K562 (cell line): Measurements from ENCODE around the gene RAPGEF5. TPM values are rescaled to one million over a fixed set of nuclear protein-coding genes. Genes with fewer than 3 reads are reported as not detected.

ENCODE experiments used
- ATAC-seq: fragments of 200-7000 bp; cut with Tn5 transposase; 3 replicates; pipeline ENCODE4 v1.9.1; 2020; ENCODE audit warnings: moderate library complexity
- BruUV-seq: library from RNA; stranded (reverse); fragments of 400-500 nt; replicated peaks from 2 replicates; lab custom pipeline; 2021; lab: Mats Ljungman, UMichigan
- CTCF ChIA-PET: fragments of 300-600 bp; formaldehyde crosslinking; extraction: SDS; loops from one replicate; lab custom pipeline; 2021; ENCODE audit warnings: low intra/inter-chr PET ratio; lab: Yijun Ruan, JAX
- POLR2A ChIA-PET: fragments of 300-600, 350-650 bp; sonication (Branson Sonifier 250); formaldehyde crosslinking; extraction: SDS; loops from one replicate; lab custom pipeline; 2021; ENCODE audit warnings: antibody characterized with exemption, inconsistent platforms; lab: Yijun Ruan, JAX
- DNase-seq, 4 experiments: peaks; one replicate each; pipeline versions ENCODE4 v3.0.0 to v3.0.0-alpha.2; 2011 to 2018; ENCODE audit warnings: low spot score in 3 of 4, mixed read lengths in 3 of 4; ENCODE audit errors: extremely low read depth in 1 of 4
- FAIRE-seq: peaks from 2 replicates; lab custom pipeline; 2011; peaks lifted over from hg19 to GRCh38; lab: Jason Lieb, UNC
- H2AFZ ChIP-seq: 2 replicates; pipeline ENCODE4 v1.6.0; 2011; ENCODE audit warnings: low read depth, low read length, control low read depth, inconsistent platforms
- H3K27ac ChIP-seq: fragments of 200-600 bp; 3 replicates; pipeline ENCODE4 v1.8.0; 2011; ENCODE audit warnings: low read depth, mild to moderate bottlenecking, control low read depth, inconsistent platforms, low read length, moderate library complexity, mixed read lengths; ENCODE audit errors: extremely low read depth
- H3K27me3 ChIP-seq, 2 experiments: fragments of 300-600 bp in 1 of 2; 2 replicates in 1 of 2; 3 replicates in 1 of 2; pipeline versions ENCODE4 v1.6.0 to v1.8.0; 2011; ENCODE audit warnings: inconsistent platforms in 2 of 2, low read length in 2 of 2, mild to moderate bottlenecking in 1 of 2, mixed read lengths in 1 of 2, moderate library complexity in 1 of 2; ENCODE audit not compliant: control insufficient read depth in 2 of 2, insufficient read depth in 2 of 2
- H3K36me3 ChIP-seq: fragments of 300-600 bp; 3 replicates; pipeline ENCODE4 v1.8.0; 2011; ENCODE audit warnings: mild to moderate bottlenecking, low read length, inconsistent platforms; ENCODE audit not compliant: control insufficient read depth, insufficient read depth
- H3K4me1 ChIP-seq, 2 experiments: fragments of 200-600 bp in 1 of 2; replicated peaks in 1 of 2; 2 replicates in 1 of 2; 3 replicates in 1 of 2; pipeline versions ENCODE4 v1.5.1 to v1.8.0; 2011; ENCODE audit warnings: inconsistent platforms in 2 of 2, low read length in 2 of 2, mild to moderate bottlenecking in 1 of 2, mixed read lengths in 1 of 2, moderate library complexity in 1 of 2; ENCODE audit not compliant: control insufficient read depth in 2 of 2, insufficient read depth in 2 of 2
- H3K4me2 ChIP-seq: 2 replicates; pipeline ENCODE4 v1.6.1; 2011; ENCODE audit warnings: low read length, control low read depth, inconsistent platforms, mixed read lengths; ENCODE audit not compliant: insufficient read depth
- H3K4me3 ChIP-seq: fragments of 200-600 bp; sonication (generic), shearing (Covaris generic); 2 replicates; pipeline ENCODE4 v1.5.1; 2016; ENCODE audit warnings: control low read depth, inconsistent platforms
- H3K79me2 ChIP-seq: fragments of 200-600 bp; 3 replicates; pipeline ENCODE4 v1.8.0; 2011; ENCODE audit warnings: low read length, inconsistent platforms; ENCODE audit not compliant: control insufficient read depth, insufficient read depth
- H3K9ac ChIP-seq, 2 experiments: 2 replicates each; pipeline versions ENCODE4 v1.6.0 to v1.6.1; 2011; ENCODE audit warnings: low read depth in 2 of 2, low read length in 2 of 2, control low read depth in 1 of 2, inconsistent platforms in 1 of 2, mild to moderate bottlenecking in 1 of 2, mixed read lengths in 1 of 2; ENCODE audit not compliant: insufficient read depth in 1 of 2
- H3K9me1 ChIP-seq: one replicate; pipeline ENCODE4 v1.6.0; 2011; ENCODE audit warnings: inconsistent platforms, mild to moderate bottlenecking, low read length, moderate library complexity; ENCODE audit not compliant: control insufficient read depth, insufficient read depth
- H3K9me3 ChIP-seq: replicated peaks from 2 replicates; pipeline ENCODE4 v1.5.1; 2011; ENCODE audit warnings: low read depth, low read length, inconsistent platforms; ENCODE audit not compliant: control insufficient read depth, insufficient read depth
- H4K20me1 ChIP-seq: replicated peaks from 2 replicates; pipeline ENCODE4 v1.6.1; 2011; ENCODE audit warnings: low read length, inconsistent platforms, mixed read lengths; ENCODE audit not compliant: control insufficient read depth, insufficient read depth
- ARID1B ChIP-seq: fragments of 450-650 bp; IDR thresholded peaks from 2 replicates; pipeline ENCODE4 v1.6.1; 2016; ENCODE audit warnings: antibody characterized with exemption, mild to moderate bottlenecking, inconsistent platforms
- CEBPB ChIP-seq: fragments of 450-650 bp; IDR thresholded peaks from 2 replicates; pipeline ENCODE4 v1.6.1; 2016; ENCODE audit warnings: missing genetic modification characterization, missing compliant biosample characterization
- DDX20 ChIP-seq: fragments of 450-650 bp; IDR thresholded peaks from 2 replicates; pipeline ENCODE4 v1.6.1; 2016; ENCODE audit warnings: missing genetic modification characterization, low read depth, mild to moderate bottlenecking, missing compliant biosample characterization, moderate library complexity
- FOXJ3 ChIP-seq: sonication (generic); formaldehyde crosslinking; IDR thresholded peaks from 2 replicates; pipeline ENCODE4 v1.4.0; 2020; ENCODE audit warnings: mild to moderate bottlenecking, missing genetic modification reagents
- HDGF ChIP-seq: fragments of 450-650 bp; IDR thresholded peaks from 2 replicates; pipeline ENCODE4 v1.6.1; 2016
- HNRNPLL ChIP-seq: fragments of 200-400 bp; formaldehyde crosslinking; IDR thresholded peaks from 2 replicates; pipeline ENCODE4 v1.6.1; 2017; ENCODE audit warnings: low read length, low read depth, mild to moderate bottlenecking; ENCODE audit not compliant: poor library complexity, severe bottlenecking
- L3MBTL2 ChIP-seq: fragments of 450-650 bp; IDR thresholded peaks from 2 replicates; pipeline ENCODE4 v1.6.1; 2016; ENCODE audit warnings: mild to moderate bottlenecking, moderate library complexity
- PTBP1 ChIP-seq: fragments of 200-400 bp; formaldehyde crosslinking; IDR thresholded peaks from 2 replicates; pipeline ENCODE4 v1.6.1; 2017; ENCODE audit warnings: low read depth, low read length
- PTRF ChIP-seq: fragments of 450-650 bp; IDR thresholded peaks from 2 replicates; pipeline ENCODE4 v1.6.1; 2016; ENCODE audit warnings: mild to moderate bottlenecking, missing genetic modification characterization, missing compliant biosample characterization
- RFX5 ChIP-seq: IDR thresholded peaks from 2 replicates; pipeline ENCODE4 v1.6.1; 2011; ENCODE audit warnings: low read depth, mild to moderate bottlenecking, improper control_type of control experiment, low read length
- SIRT6 ChIP-seq: IDR thresholded peaks from one replicate; pipeline ENCODE4 v1.6.1; 2012; ENCODE audit warnings: low read depth, mild to moderate bottlenecking, control low read depth, inconsistent platforms, low read length, moderate library complexity
- TBL1XR1 ChIP-seq, 2 experiments: IDR thresholded peaks; 2 replicates each; pipeline ENCODE4 v1.6.1; 2012; ENCODE audit warnings: improper control_type of control experiment in 2 of 2, low read length in 2 of 2, mild to moderate bottlenecking in 1 of 2
- ZNF133 ChIP-seq: fragments of 250-450 bp; sonication (Bioruptor Pico); IDR thresholded peaks from 2 replicates; pipeline ENCODE4 v1.4.0; 2020; ENCODE audit warnings: mild to moderate bottlenecking
- ZNF766 ChIP-seq: fragments of 200-800 bp; sonication (Bioruptor generic); conservative IDR thresholded peaks from 2 replicates; pipeline ENCODE4 v1.6.1; 2016; ENCODE audit warnings: missing genetic modification characterization, missing compliant biosample characterization
- WGBS: fragments of 100-300 bp; shearing (Covaris generic); methylation state at CpG from one replicate; pipeline ENCODE4 v1.1.6; 2016; ENCODE audit warnings: low coverage, mixed read lengths; ENCODE audit not compliant: insufficient coverage; ENCODE audit errors: missing lambda C conversion rate; 5-methylcytosine and 5-hydroxymethylcytosine counted together
- in situ Hi-C: fragments of 300-500 bp; cut with MboI; formaldehyde crosslinking; loops from 4 replicates; pipeline ENCODE4 v1.15.0; 2018; ENCODE audit warnings: inconsistent platforms, mixed read lengths
- intact Hi-C: fragments of 100-400 bp; cut with micrococcal nuclease; formaldehyde crosslinking; loops from 2 replicates; pipeline ENCODE4 v1.14.2; 2022
- polyA plus RNA-seq, 8 experiments: library from polyadenylated mRNA; depleted of rRNA in 4 of 8; stranded (reverse) in 5 of 8; unstranded in 3 of 8; fragments of >200 nt; fragmentation: Nextera tagmentation in 2 of 8; fragmentation: Illumina TruSeq in 1 of 8; extraction: Ambion mirVana in 2 of 8; extraction: Trizol in 1 of 8; gene quantifications; 2 replicates each; pipeline versions ENCODE4 v1.2.1 to v1.2.3, GENCODE V29; 2011 to 2014; ENCODE audit warnings: inconsistent platforms in 1 of 8, missing spikeins in 1 of 8
- total RNA-seq, 7 experiments: library from RNA; depleted of rRNA in 6 of 7; stranded (reverse); fragments of >200 nt in 6 of 7; fragmentation: Illumina TruSeq in 2 of 7; extraction: Trizol in 2 of 7; gene quantifications; 2 replicates each; pipeline versions ENCODE4 v1.2.1 to v1.2.3, GENCODE V29; 2011 to 2021; ENCODE audit warnings: low replicate concordance in 1 of 7
- TF ChIP-seq, protein P1 (sequence below), 2 experiments: fragments of 200-800 bp in 1 of 2; sonication (Bioruptor generic) in 1 of 2; sonication (generic) in 1 of 2; formaldehyde crosslinking in 1 of 2; IDR thresholded peaks in 1 of 2; conservative IDR thresholded peaks in 1 of 2; 2 replicates each; pipeline versions ENCODE4 v1.5.0 to v1.6.1; 2016 to 2020; ENCODE audit warnings: missing compliant biosample characterization in 1 of 2, missing genetic modification characterization in 1 of 2, missing genetic modification reagents in 1 of 2
- TF ChIP-seq, protein P2 (sequence below): sonication (generic); formaldehyde crosslinking; IDR thresholded peaks from 2 replicates; pipeline ENCODE4 v1.8.0; 2022; ENCODE audit warnings: missing genetic modification reagents, mild to moderate bottlenecking, moderate library complexity, borderline replicate concordance
- TF ChIP-seq, protein P3 (sequence below): fragments of 450-650 bp; formaldehyde crosslinking; IDR thresholded peaks from 2 replicates; pipeline ENCODE4 v1.4.0; 2020; ENCODE audit warnings: mild to moderate bottlenecking, moderate library complexity
- TF ChIP-seq, protein P4 (sequence below): fragments of 250-450 bp; sonication (Bioruptor Pico); IDR thresholded peaks from 2 replicates; pipeline ENCODE4 v1.8.0; 2021; ENCODE audit warnings: borderline replicate concordance, mild to moderate bottlenecking, moderate library complexity; ENCODE audit not compliant: poor library complexity, severe bottlenecking

Gene RAPGEF5
- total and polyA plus RNA-seq, 9 of the 15 experiments (the other 6 are each of a cell fraction or from before 2014, with no cell fraction given): 0.39 to 2.0 (median 1.1) TPM

DNA sequence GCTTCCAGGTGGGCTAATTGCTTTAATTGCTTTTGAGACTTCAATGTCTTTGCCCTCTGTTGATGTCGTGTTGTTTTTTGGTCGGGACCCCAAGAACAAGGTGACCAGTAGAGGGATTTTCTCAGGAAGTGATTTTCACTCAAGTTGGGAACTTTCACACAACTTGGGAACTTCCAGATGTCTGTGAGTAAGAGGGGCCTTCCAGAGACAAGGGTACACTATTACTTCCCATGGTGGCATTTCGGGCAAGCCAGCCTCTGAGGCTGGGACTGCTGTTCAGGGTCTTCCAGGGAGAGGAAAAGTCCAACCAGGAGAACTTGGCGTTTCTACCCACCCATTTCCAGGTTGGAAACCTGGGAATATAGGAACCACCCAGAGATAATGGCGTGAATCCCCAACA lies 241.3 kb downstream of the RAPGEF5 start:
- Histone ChIP-seq H3K4me3 (no peak overlapping the region), H3K79me2 (no peaks in the 10 kb centered on the region), H3K4me2 (no peak overlapping the region), H3K27me3 (peaks cover 2 to 6% of the 10 kb centered on the region in 2 experiments; a peak in 2 of 5 replicates), H3K9me3 (no peaks in the 10 kb centered on the region), H3K9ac (no peak overlapping the region), H3K9me1 (no peaks in the 10 kb centered on the region), H4K20me1 (no peaks in the 10 kb centered on the region), H3K36me3 (no peaks in the 10 kb centered on the region), H3K27ac (no peak overlapping the region), H2AFZ (no peak overlapping the region), H3K4me1 (peaks cover 3 to 10% of the 10 kb centered on the region in 2 experiments; a peak in 3 of 5 replicates)
- intact Hi-C loops: no loop called here
- in situ Hi-C loops: loop anchor here (10.0 to 25.0 kb wide), 2 partner anchors 179 to 622 kb away; partner anchors contain the start of gene IL6
- no TSS peak for BruUV-seq
- WGBS: 6% methylated on average over 5 of the region's 5 CpGs
- DNase-seq: no peak
- no peak for FAIRE-seq
- ChIA-PET POLR2A (interaction anchor here (0.6 to 0.9 kb wide), 2 partner anchors 9 to 364 kb away, joined by 3 read pairs; no protein-coding TSS in a partner anchor), CTCF (no interaction called here)
- no peak for ATAC-seq
- no peak for TF ChIP-seq CEBPB (tag)
- TF ChIP-seq, protein P1, sequence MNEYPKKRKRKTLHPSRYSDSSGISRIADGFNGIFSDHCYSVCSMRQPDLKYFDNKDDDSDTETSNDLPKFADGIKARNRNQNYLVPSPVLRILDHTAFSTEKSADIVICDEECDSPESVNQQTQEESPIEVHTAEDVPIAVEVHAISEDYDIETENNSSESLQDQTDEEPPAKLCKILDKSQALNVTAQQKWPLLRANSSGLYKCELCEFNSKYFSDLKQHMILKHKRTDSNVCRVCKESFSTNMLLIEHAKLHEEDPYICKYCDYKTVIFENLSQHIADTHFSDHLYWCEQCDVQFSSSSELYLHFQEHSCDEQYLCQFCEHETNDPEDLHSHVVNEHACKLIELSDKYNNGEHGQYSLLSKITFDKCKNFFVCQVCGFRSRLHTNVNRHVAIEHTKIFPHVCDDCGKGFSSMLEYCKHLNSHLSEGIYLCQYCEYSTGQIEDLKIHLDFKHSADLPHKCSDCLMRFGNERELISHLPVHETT (CRISPR knock-in tag; conservative IDR thresholded peaks at IDR 0.05 in 1 of 2, IDR thresholded peaks at IDR 0.05 in 1 of 2): no peak
- TF ChIP-seq, protein P2, sequence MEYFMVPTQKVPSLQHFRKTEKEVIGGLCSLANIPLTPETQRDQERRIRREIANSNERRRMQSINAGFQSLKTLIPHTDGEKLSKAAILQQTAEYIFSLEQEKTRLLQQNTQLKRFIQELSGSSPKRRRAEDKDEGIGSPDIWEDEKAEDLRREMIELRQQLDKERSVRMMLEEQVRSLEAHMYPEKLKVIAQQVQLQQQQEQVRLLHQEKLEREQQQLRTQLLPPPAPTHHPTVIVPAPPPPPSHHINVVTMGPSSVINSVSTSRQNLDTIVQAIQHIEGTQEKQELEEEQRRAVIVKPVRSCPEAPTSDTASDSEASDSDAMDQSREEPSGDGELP (CRISPR knock-in tag): no peak
- no peak for TF ChIP-seq PTBP1
- TF ChIP-seq, protein P3, sequence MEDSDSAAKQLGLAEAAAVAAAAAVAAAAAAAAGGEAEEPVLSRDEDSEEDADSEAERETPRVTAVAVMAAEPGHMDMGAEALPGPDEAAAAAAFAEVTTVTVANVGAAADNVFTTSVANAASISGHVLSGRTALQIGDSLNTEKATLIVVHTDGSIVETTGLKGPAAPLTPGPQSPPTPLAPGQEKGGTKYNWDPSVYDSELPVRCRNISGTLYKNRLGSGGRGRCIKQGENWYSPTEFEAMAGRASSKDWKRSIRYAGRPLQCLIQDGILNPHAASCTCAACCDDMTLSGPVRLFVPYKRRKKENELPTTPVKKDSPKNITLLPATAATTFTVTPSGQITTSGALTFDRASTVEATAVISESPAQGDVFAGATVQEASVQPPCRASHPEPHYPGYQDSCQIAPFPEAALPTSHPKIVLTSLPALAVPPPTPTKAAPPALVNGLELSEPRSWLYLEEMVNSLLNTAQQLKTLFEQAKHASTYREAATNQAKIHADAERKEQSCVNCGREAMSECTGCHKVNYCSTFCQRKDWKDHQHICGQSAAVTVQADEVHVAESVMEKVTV (CRISPR knock-in tag): no peak
- no peak for TF ChIP-seq HDGF
- TF ChIP-seq TBL1XR1 (IDR thresholded peaks at IDR 0.05; ENCODE audit: low read length in 2 of 2): no peak
- no peak for TF ChIP-seq HNRNPLL
- no peak for TF ChIP-seq PTRF (tag)
- TF ChIP-seq SIRT6: no peak
- no peak for TF ChIP-seq ZNF133
- TF ChIP-seq RFX5: no peak
- TF ChIP-seq, protein P4, sequence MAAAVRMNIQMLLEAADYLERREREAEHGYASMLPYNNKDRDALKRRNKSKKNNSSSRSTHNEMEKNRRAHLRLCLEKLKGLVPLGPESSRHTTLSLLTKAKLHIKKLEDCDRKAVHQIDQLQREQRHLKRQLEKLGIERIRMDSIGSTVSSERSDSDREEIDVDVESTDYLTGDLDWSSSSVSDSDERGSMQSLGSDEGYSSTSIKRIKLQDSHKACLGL (CRISPR knock-in tag): no peak
- no peak for TF ChIP-seq ZNF766 (CRISPR knock-in tag)
- no peak for TF ChIP-seq FOXJ3 (CRISPR knock-in tag)
- TF ChIP-seq DDX20 (tag): no peak
- no peak for TF ChIP-seq ARID1B
- TF ChIP-seq L3MBTL2: no peak
